ENCODE results near the gene CCDC117.
"Not testable (repeated sequence)": the region's sequence is repeated elsewhere in the genome, so short reads cannot be mapped to it uniquely, and the experiment has no call there.

CCDC117 gene

DNA sequence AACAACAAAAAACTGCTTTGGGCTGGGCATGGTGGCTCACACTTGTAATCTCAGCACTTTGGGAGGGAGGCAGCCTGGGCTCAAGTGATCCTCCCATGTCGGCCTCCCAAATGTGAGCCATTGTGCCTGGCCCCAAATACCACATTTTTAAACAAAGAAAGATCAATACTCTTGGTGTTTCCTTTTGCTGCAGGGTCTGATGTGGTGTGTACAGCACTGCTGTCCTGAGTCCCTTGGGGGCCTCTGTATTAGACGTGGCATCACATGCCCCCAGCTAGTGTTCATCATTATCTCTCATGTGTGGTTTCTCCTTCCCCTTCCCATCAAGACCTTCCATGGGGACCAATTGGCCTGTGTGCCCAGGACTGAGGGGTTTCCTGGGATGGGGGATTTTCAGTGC, 48.4 kb downstream of the CCDC117 start:
- TF ChIP-seq EZH2phosphoT487 (conservative IDR thresholded peaks at IDR 0.05; ENCODE audit: low read length): no peak
- TF ChIP-seq, protein P1, sequence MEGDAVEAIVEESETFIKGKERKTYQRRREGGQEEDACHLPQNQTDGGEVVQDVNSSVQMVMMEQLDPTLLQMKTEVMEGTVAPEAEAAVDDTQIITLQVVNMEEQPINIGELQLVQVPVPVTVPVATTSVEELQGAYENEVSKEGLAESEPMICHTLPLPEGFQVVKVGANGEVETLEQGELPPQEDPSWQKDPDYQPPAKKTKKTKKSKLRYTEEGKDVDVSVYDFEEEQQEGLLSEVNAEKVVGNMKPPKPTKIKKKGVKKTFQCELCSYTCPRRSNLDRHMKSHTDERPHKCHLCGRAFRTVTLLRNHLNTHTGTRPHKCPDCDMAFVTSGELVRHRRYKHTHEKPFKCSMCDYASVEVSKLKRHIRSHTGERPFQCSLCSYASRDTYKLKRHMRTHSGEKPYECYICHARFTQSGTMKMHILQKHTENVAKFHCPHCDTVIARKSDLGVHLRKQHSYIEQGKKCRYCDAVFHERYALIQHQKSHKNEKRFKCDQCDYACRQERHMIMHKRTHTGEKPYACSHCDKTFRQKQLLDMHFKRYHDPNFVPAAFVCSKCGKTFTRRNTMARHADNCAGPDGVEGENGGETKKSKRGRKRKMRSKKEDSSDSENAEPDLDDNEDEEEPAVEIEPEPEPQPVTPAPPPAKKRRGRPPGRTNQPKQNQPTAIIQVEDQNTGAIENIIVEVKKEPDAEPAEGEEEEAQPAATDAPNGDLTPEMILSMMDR (IDR thresholded peaks at IDR 0.05; ENCODE audit: insufficient read depth, low read length, poor library complexity, severe bottlenecking): no peak
- Histone ChIP-seq H3K9me2 (replicated peaks; ENCODE audit: insufficient read depth, low read length) (no peaks in the 10 kb centered on the region), H3K9me3 (ENCODE audit: insufficient read depth, low read length) (no peaks in the 10 kb centered on the region), H3F3A (ENCODE audit: insufficient read depth) (no peaks in the 10 kb centered on the region), H3K79me2 (ENCODE audit: insufficient read depth, low read length) (no peaks in the 10 kb centered on the region), H2AFZ (ENCODE audit: low read depth, low read length, severe bottlenecking) (no peak overlapping the region), H3K4me3 (ENCODE audit: insufficient read depth, low read length, poor library complexity, severe bottlenecking) (no peak overlapping the region), H3K36me3 (ENCODE audit: low read length) (no peaks in the 10 kb centered on the region), H3K9ac (ENCODE audit: low read length) (no peak overlapping the region), H4K20me1 (ENCODE audit: low read depth, low read length) (no peaks in the 10 kb centered on the region), H3K4me2 (ENCODE audit: low read depth, low read length, poor library complexity, severe bottlenecking) (no peak overlapping the region), H3K27me3 (ENCODE audit: low read length) (no peaks in the 10 kb centered on the region), H3K27ac (ENCODE audit: low read depth, low read length) (no peak overlapping the region)

DNA sequence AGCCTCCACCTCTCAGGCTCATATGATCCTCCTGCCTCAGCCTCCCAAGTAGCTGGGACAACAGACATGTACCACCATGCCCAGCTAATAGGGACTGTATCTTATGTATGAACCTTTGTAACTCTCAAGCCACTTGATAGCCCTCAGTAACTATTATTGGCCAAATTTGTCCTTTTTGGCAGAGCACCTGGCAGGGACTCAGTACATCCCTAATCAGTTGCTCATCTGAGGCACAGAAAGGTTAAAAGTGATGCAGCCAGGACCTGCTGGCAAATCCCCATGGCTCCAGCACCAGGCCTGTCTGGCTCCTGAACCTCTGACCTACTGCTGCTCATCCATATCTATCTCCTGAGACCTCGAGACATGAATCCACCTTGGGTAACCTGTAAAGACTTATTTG, 49.0 kb downstream of the CCDC117 start:
- TF ChIP-seq, protein P1 (IDR thresholded peaks at IDR 0.05; ENCODE audit: insufficient read depth, low read length, poor library complexity, severe bottlenecking): no peak
- no peak for TF ChIP-seq EZH2phosphoT487 (conservative IDR thresholded peaks at IDR 0.05; ENCODE audit: low read length)
- Histone ChIP-seq H2AFZ (ENCODE audit: low read depth, low read length, severe bottlenecking) (no peak overlapping the region), H3K27me3 (ENCODE audit: low read length) (no peaks in the 10 kb centered on the region), H3K36me3 (ENCODE audit: low read length) (no peaks in the 10 kb centered on the region), H3K9ac (ENCODE audit: low read length) (no peak overlapping the region), H3K4me2 (ENCODE audit: low read depth, low read length, poor library complexity, severe bottlenecking) (no peak overlapping the region), H3K9me3 (ENCODE audit: insufficient read depth, low read length) (no peaks in the 10 kb centered on the region), H3K27ac (ENCODE audit: low read depth, low read length) (no peak overlapping the region), H3K79me2 (ENCODE audit: insufficient read depth, low read length) (no peaks in the 10 kb centered on the region), H4K20me1 (ENCODE audit: low read depth, low read length) (no peaks in the 10 kb centered on the region), H3K4me3 (ENCODE audit: insufficient read depth, low read length, poor library complexity, severe bottlenecking) (no peak overlapping the region), H3K9me2 (replicated peaks; ENCODE audit: insufficient read depth, low read length) (no peaks in the 10 kb centered on the region), H3F3A (ENCODE audit: insufficient read depth) (no peaks in the 10 kb centered on the region)

DNA sequence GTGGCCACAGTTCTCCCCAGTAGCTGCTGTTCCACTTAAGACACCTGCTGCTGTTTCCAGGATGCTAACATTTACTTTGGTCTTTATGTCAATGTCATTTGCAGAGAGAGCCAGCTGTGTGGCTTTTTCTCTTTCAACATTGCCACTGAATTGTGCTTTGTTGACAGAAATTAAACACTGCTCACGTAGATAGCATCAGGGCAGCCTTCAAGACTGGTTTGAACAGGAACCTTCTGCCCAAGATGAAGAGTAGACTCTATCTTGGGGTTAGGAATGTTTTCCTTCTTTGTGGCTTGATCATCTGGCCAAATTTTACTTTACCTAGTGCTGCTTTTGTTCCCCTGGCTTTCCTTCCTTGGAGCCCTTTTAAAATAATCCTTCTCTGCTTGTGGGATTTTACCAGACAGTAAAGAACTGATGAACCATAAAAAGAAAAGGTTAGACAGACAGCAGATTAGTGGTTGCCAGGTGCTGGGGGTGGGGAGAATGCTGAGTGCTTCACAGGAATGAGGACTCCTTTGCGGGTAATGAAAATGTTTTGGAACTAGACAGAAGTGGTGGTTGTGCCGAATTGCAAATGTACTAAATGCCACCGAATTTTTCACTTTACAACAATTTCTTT, 50.5 kb downstream of the CCDC117 start:
- H2AFZ ChIP-seq (ENCODE audit: low read depth, low read length, severe bottlenecking): no peak overlapping the region
- no peaks in the 10 kb centered on the region for H3K79me2 ChIP-seq (ENCODE audit: insufficient read depth, low read length)
- H3K9ac ChIP-seq (ENCODE audit: low read length): no peak overlapping the region
- no peak overlapping the region for H3K4me2 ChIP-seq (ENCODE audit: low read depth, low read length, poor library complexity, severe bottlenecking)
- H3K27me3 ChIP-seq (ENCODE audit: low read length): no peaks in the 10 kb centered on the region
- no peaks in the 10 kb centered on the region for H3K9me2 ChIP-seq (replicated peaks; ENCODE audit: insufficient read depth, low read length)
- no peak overlapping the region for H3K27ac ChIP-seq (ENCODE audit: low read depth, low read length)
- no peaks in the 10 kb centered on the region for H4K20me1 ChIP-seq (ENCODE audit: low read depth, low read length)
- no peaks in the 10 kb centered on the region for H3K36me3 ChIP-seq (ENCODE audit: low read length)
- no peaks in the 10 kb centered on the region for H3F3A ChIP-seq (ENCODE audit: insufficient read depth)
- TF ChIP-seq, protein P1 (IDR thresholded peaks at IDR 0.05; ENCODE audit: insufficient read depth, low read length, poor library complexity, severe bottlenecking): no peak
- TF ChIP-seq EZH2phosphoT487 (conservative IDR thresholded peaks at IDR 0.05; ENCODE audit: low read length): no peak
- no peaks in the 10 kb centered on the region for H3K9me3 ChIP-seq (ENCODE audit: insufficient read depth, low read length)
- H3K4me3 ChIP-seq (ENCODE audit: insufficient read depth, low read length, poor library complexity, severe bottlenecking): no peak overlapping the region

DNA sequence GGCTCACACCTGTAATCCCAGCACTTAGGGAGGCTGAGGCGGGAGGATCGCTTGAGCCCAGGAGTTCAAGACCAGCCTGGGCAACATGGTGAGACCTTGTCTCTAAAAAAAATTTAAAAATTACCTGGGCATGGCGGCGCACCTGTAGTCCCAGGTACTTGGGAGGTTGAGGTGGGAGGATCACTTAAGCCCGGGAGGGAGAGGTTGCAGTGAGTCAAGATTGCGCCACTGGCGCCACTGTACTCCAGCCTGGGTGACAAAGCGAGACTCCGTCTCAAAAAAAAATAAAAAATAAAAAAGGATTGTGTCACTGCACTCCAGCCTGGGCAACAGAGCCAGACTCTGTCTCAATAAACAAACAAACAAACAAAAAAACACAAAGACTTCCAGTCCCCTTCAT, 52.0 kb downstream of the CCDC117 start:
- H3K4me3 ChIP-seq (ENCODE audit: insufficient read depth, low read length, poor library complexity, severe bottlenecking); H3K27ac ChIP-seq (ENCODE audit: low read depth, low read length); H3F3A ChIP-seq (ENCODE audit: insufficient read depth); H3K9ac ChIP-seq (ENCODE audit: low read length); H3K4me2 ChIP-seq (ENCODE audit: low read depth, low read length, poor library complexity, severe bottlenecking); H3K36me3 ChIP-seq (ENCODE audit: low read length); H3K9me3 ChIP-seq (ENCODE audit: insufficient read depth, low read length); H4K20me1 ChIP-seq (ENCODE audit: low read depth, low read length); H3K9me2 ChIP-seq (replicated peaks; ENCODE audit: insufficient read depth, low read length); H3K79me2 ChIP-seq (ENCODE audit: insufficient read depth, low read length); H2AFZ ChIP-seq (ENCODE audit: low read depth, low read length, severe bottlenecking); H3K27me3 ChIP-seq (ENCODE audit: low read length): not testable (repeated sequence)

DNA sequence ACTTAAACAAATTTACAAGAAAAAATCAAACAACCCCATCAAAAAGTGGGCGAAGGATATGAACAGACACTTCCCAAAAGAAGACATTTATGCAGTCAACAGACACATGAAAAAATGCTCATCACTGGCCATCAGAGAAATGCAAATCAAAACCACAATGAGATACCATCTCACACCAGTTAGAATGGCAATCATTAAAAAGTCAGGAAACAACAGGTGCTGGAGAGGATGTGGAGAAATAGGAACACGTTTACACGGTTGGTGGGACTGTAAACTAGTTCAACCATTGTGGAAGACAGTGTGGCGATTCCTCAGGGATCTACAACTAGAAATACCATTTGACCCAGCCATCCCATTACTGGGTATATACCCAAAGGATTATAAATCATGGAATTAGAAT, 53.9 kb downstream of the CCDC117 start:
- not testable (repeated sequence) for H3K27me3 ChIP-seq (ENCODE audit: low read length); H3K79me2 ChIP-seq (ENCODE audit: insufficient read depth, low read length); H4K20me1 ChIP-seq (ENCODE audit: low read depth, low read length); H3K4me3 ChIP-seq (ENCODE audit: insufficient read depth, low read length, poor library complexity, severe bottlenecking); H2AFZ ChIP-seq (ENCODE audit: low read depth, low read length, severe bottlenecking); H3K4me2 ChIP-seq (ENCODE audit: low read depth, low read length, poor library complexity, severe bottlenecking); H3K27ac ChIP-seq (ENCODE audit: low read depth, low read length); H3K9me2 ChIP-seq (replicated peaks; ENCODE audit: insufficient read depth, low read length); H3K9ac ChIP-seq (ENCODE audit: low read length); H3K36me3 ChIP-seq (ENCODE audit: low read length); H3F3A ChIP-seq (ENCODE audit: insufficient read depth); H3K9me3 ChIP-seq (ENCODE audit: insufficient read depth, low read length)
